GM10248 (cell line): ENCODE data around the gene DTX1.

Source experiments
- CTCF ChIA-PET: fragments of 300-600 bp; sonication (Branson Sonifier 250); formaldehyde crosslinking; extraction: SDS; loops from one replicate; lab custom pipeline; 2021; ENCODE audit warnings: antibody characterized with exemption; lab: Yijun Ruan, JAX
- POLR2A ChIA-PET: fragments of 350-650 bp; sonication (Branson Sonifier 250); formaldehyde crosslinking; extraction: SDS; loops from one replicate; lab custom pipeline; 2020; ENCODE audit warnings: antibody characterized with exemption; lab: Yijun Ruan, JAX
- DNase-seq: peaks from one replicate; pipeline ENCODE4 v3.0.0; 2012; ENCODE audit errors: extremely low spot score
- CTCF ChIP-seq: IDR thresholded peaks from 2 replicates; pipeline ENCODE4 v1.5.1; 2012; ENCODE audit warnings: mild to moderate bottlenecking, low read depth; ENCODE audit errors: extremely low read depth, missing control alignments, control extremely low read depth

Gene DTX1

GRCh38 chr12:113089839-113090238 is 33.3 kb downstream of the DTX1 start:
- ChIA-PET POLR2A (interaction anchor here (1.5 to 1.6 kb wide), 2 partner anchors 15 to 20 kb away, joined by 6 to 7 read pairs; no protein-coding TSS in a partner anchor), CTCF (interaction anchor here (0.8 to 6.6 kb wide), 10 partner anchors 8 to 97 kb away, joined by 3 to 64 read pairs (median 5); no protein-coding TSS in a partner anchor)
- TF ChIP-seq CTCF, result no peak
- DNase-seq, result no peak

- ChIA-PET CTCF (interaction anchor here (0.9 to 6.6 kb wide), 6 partner anchors 7 to 98 kb away, joined by 3 to 64 read pairs (median 8); no protein-coding TSS in a partner anchor), POLR2A (interaction anchor here (1.5 to 1.6 kb wide), 2 partner anchors 16 to 21 kb away, joined by 6 to 7 read pairs; no protein-coding TSS in a partner anchor)
- TF ChIP-seq CTCF, result no peak
- DNase-seq, result no peak
Observed at GRCh38 chr12:113090740-113091139, 34.2 kb downstream of the DTX1 start.

GRCh38 chr12:113091506-113091905 is 35.0 kb downstream of the DTX1 start:
- CTCF ChIA-PET, result interaction anchor here (1.1 to 6.6 kb wide), 6 partner anchors 12 to 40 kb away, joined by 3 to 64 read pairs (median 8); partner anchors contain the start of gene DTX1
- no peak for TF ChIP-seq CTCF

GRCh38 chr12:113092607-113093408 is 36.3 kb downstream of the DTX1 start:
- ChIA-PET CTCF (interaction anchor here (1.0 to 6.6 kb wide), 18 partner anchors 8 to 82 kb away, joined by 3 to 64 read pairs (median 7); partner anchors contain the start of gene DTX1), POLR2A (interaction anchor here (1.0 kb wide), 1 partner anchor 22 kb away, joined by 6 read pairs; no protein-coding TSS in a partner anchor)
- DNase-seq, result peak; percentile 67
- peak; percentile 63 for TF ChIP-seq CTCF

More at GRCh38 chr12:113091506-113091905, 35.0 kb downstream of the DTX1 start:
- POLR2A ChIA-PET, result interaction anchor here (1.0 kb wide), 1 partner anchor 21 kb away, joined by 6 read pairs; no protein-coding TSS in a partner anchor
- DNase-seq, result no peak

- ChIA-PET POLR2A (no interaction called here), CTCF (interaction anchor here (1.0 to 6.6 kb wide), 9 partner anchors 7 to 81 kb away, joined by 3 to 64 read pairs (median 7); partner anchors contain the start of gene DTX1)
- TF ChIP-seq CTCF, result no peak
- no peak for DNase-seq
Observed at GRCh38 chr12:113093409-113094101, 37.0 kb downstream of the DTX1 start.

GRCh38 chr12:113094738-113095137 is 38.2 kb downstream of the DTX1 start:
- CTCF ChIA-PET, result interaction anchor here (6.6 kb wide), 1 partner anchor 43 kb away, joined by 64 read pairs; no protein-coding TSS in a partner anchor
- no peak for DNase-seq
- POLR2A ChIA-PET, result no interaction called here
- TF ChIP-seq CTCF, result no peak
